Smooth muscle cell (in vitro differentiated cells): ENCODE results near the gene RNLS. TPM values are rescaled to one million over a fixed set of nuclear protein-coding genes. Genes with fewer than 3 reads are reported as not detected.

Experiments used
- DNase-seq: peaks from one replicate; lab custom pipeline; 2025; ENCODE audit not compliant: unreplicated experiment; lab: John Stamatoyannopoulos, UW
- H2AFZ ChIP-seq: fragments of 200-600 bp; sonication (generic); 2 replicates; pipeline ENCODE4 v1.6.0; 2016; ENCODE audit warnings: antibody characterized with exemption, low read depth, mild to moderate bottlenecking
- H3F3A ChIP-seq: fragments of 200-600 bp; sonication (generic); 2 replicates; pipeline ENCODE4 v1.6.0; 2017; ENCODE audit warnings: antibody characterized with exemption, low read depth
- H3K27ac ChIP-seq: fragments of 200-600 bp; sonication (generic); 2 replicates; pipeline ENCODE4 v1.5.1; 2016; ENCODE audit warnings: low read depth, mild to moderate bottlenecking
- H3K27me3 ChIP-seq: fragments of 200-600 bp; sonication (generic); 2 replicates; pipeline ENCODE4 v1.6.1; 2016; ENCODE audit warnings: low read depth, mild to moderate bottlenecking
- H3K36me3 ChIP-seq: fragments of 200-600 bp; sonication (generic); 2 replicates; pipeline ENCODE4 v1.5.1; 2016; ENCODE audit warnings: low read depth
- H3K4me1 ChIP-seq: fragments of 200-600 bp; sonication (generic); 2 replicates; pipeline ENCODE4 v1.5.1; 2016; ENCODE audit warnings: low read depth
- H3K4me2 ChIP-seq: fragments of 200-600 bp; sonication (generic); 2 replicates; pipeline ENCODE4 v1.6.0; 2016; ENCODE audit warnings: mild to moderate bottlenecking
- H3K4me3 ChIP-seq: fragments of 200-600 bp; sonication (generic); 2 replicates; pipeline ENCODE4 v1.5.1; 2016; ENCODE audit warnings: mild to moderate bottlenecking
- H3K79me2 ChIP-seq: fragments of 200-600 bp; sonication (generic); 2 replicates; pipeline ENCODE4 v1.6.0; 2016; ENCODE audit warnings: low read depth, mild to moderate bottlenecking
- H3K9ac ChIP-seq: fragments of 200-600 bp; sonication (generic); 2 replicates; pipeline ENCODE4 v1.6.0; 2016; ENCODE audit warnings: low read depth
- H3K9me3 ChIP-seq: fragments of 200-600 bp; sonication (generic); replicated peaks from 2 replicates; pipeline ENCODE4 v1.5.1; 2016; ENCODE audit warnings: low read depth
- H4K20me1 ChIP-seq: fragments of 200-600 bp; sonication (generic); 2 replicates; pipeline ENCODE4 v1.6.0; 2016; ENCODE audit warnings: low read depth
- CTCF ChIP-seq: fragments of 200-600 bp; sonication (generic); IDR thresholded peaks from 2 replicates; pipeline ENCODE4 v1.5.1; 2017; ENCODE audit warnings: borderline replicate concordance, mild to moderate bottlenecking, antibody characterized with exemption; ENCODE audit not compliant: insufficient read depth, poor library complexity, severe bottlenecking
- WGBS: methylation state at CpG from one replicate; pipeline ENCODE4 v1.1.7; 2016; ENCODE audit warnings: low lambda C conversion rate; 5-methylcytosine and 5-hydroxymethylcytosine counted together
- polyA plus RNA-seq: library from polyadenylated mRNA; unstranded; fragments of >200 nt; fragmentation: Nextera tagmentation; extraction: Ambion mirVana; gene quantifications from 2 replicates; pipeline ENCODE4 v1.2.1, GENCODE V29; 2016
- total RNA-seq: library from RNA; depleted of rRNA; stranded (reverse); fragments of >200 nt; gene quantifications from 2 replicates; pipeline ENCODE4 v1.2.3, GENCODE V29; 2014

RNLS gene
- total and polyA plus RNA-seq, 2 experiments from 2014 or later, result 4.8 to 11.2 TPM

GRCh38 chr10:88322324-88323063, 260.6 kb downstream of the RNLS start:
- no peak for DNase-seq
- no peak for TF ChIP-seq CTCF
- Histone ChIP-seq H4K20me1 (no peaks in the 10 kb centered on the region), H3K4me3 (no peak overlapping the region), H3K9ac (no peak overlapping the region), H3K9me3 (peaks cover 7% of the 10 kb centered on the region), H3K4me2 (no peak overlapping the region), H3K36me3 (no peaks in the 10 kb centered on the region), H3K27ac (no peak overlapping the region), H3K27me3 (no peaks in the 10 kb centered on the region), H3K79me2 (no peaks in the 10 kb centered on the region), H2AFZ (no peak overlapping the region), H3F3A (no peaks in the 10 kb centered on the region), H3K4me1 (no peaks in the 10 kb centered on the region)
- WGBS, result 97% methylated on average over 3 of the region's 3 CpGs

GRCh38 chr10:88319960-88320517, 263.1 kb downstream of the RNLS start:
- Histone ChIP-seq H3K9ac (no peak overlapping the region), H4K20me1 (no peaks in the 10 kb centered on the region), H3K79me2 (no peaks in the 10 kb centered on the region), H3K9me3 (peaks cover 7% of the 10 kb centered on the region), H3K36me3 (no peaks in the 10 kb centered on the region), H3K27me3 (peaks cover 9% of the 10 kb centered on the region), H3K4me3 (no peak overlapping the region), H3K27ac (no peak overlapping the region), H2AFZ (no peak overlapping the region), H3K4me2 (no peak overlapping the region), H3F3A (peaks cover 6% of the 10 kb centered on the region), H3K4me1 (no peaks in the 10 kb centered on the region)
- WGBS, result 92% methylated on average over 1 of the region's 1 CpG
- DNase-seq, result no peak
- TF ChIP-seq CTCF, result no peak

GRCh38 chr10:88318803-88319202, 264.3 kb downstream of the RNLS start:
- no peak overlapping the region for H2AFZ ChIP-seq
- H3K27ac ChIP-seq, result no peak overlapping the region
- no peak for DNase-seq
- TF ChIP-seq CTCF, result no peak
- H4K20me1 ChIP-seq, result no peaks in the 10 kb centered on the region
- H3K9me3 ChIP-seq, result peaks cover 7% of the 10 kb centered on the region
- no peak overlapping the region for H3K4me2 ChIP-seq
- 98% methylated on average over 2 of the region's 2 CpGs for WGBS
- H3K9ac ChIP-seq, result no peak overlapping the region
- H3K27me3 ChIP-seq, result peaks cover 17% of the 10 kb centered on the region
- H3K4me1 ChIP-seq, result no peaks in the 10 kb centered on the region
- H3K79me2 ChIP-seq, result no peaks in the 10 kb centered on the region
- H3K4me3 ChIP-seq, result no peak overlapping the region
- H3F3A ChIP-seq, result peaks cover 6% of the 10 kb centered on the region
- no peaks in the 10 kb centered on the region for H3K36me3 ChIP-seq

DNA sequence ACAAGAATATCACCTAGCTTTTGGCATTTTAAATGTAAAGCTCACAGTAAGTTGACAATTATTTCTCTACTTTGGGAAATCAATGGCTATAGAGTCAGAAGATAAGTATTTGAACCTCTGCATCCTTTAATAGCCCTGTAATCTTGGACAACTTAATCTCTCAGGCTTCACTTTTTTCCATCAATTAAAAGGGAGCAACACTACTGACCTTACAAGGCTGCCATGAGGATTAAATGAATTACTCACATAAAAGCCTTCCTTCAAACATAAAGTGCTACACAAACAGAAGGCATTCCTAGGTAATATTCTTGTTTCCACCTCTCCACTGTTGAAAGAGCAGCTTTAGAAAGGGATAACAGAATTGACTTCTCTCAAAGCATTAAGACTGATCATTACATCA, 266.0 kb downstream of the RNLS start:
- no peaks in the 10 kb centered on the region for H3K36me3 ChIP-seq
- H3K4me2 ChIP-seq, result no peak overlapping the region
- no peak overlapping the region for H3K27ac ChIP-seq
- no peak for DNase-seq
- TF ChIP-seq CTCF, result no peak
- H2AFZ ChIP-seq, result no peak overlapping the region
- H3K9me3 ChIP-seq, result peaks cover 7% of the 10 kb centered on the region
- H3K4me1 ChIP-seq, result no peaks in the 10 kb centered on the region
- H3K79me2 ChIP-seq, result no peaks in the 10 kb centered on the region
- no peak overlapping the region for H3K9ac ChIP-seq
- peaks cover 6% of the 10 kb centered on the region for H3F3A ChIP-seq
- no peaks in the 10 kb centered on the region for H4K20me1 ChIP-seq
- H3K4me3 ChIP-seq, result no peak overlapping the region
- peaks cover 26% of the 10 kb centered on the region for H3K27me3 ChIP-seq
